GM23338 (cell line): Measurements from ENCODE around the gene ANKRD44. TPM values are rescaled to one million over a fixed set of nuclear protein-coding genes. Genes with fewer than 3 reads are reported as not detected.

ENCODE experiments used
- ATAC-seq: fragments of 200-7000 bp; cut with Tn5 transposase; 3 replicates; pipeline ENCODE4 v1.9.1; 2020
- DNase-seq: peaks from one replicate; pipeline ENCODE4 v3.0.0-alpha.2; 2015; ENCODE audit warnings: low spot score
- H2AFZ ChIP-seq: fragments of 200-600 bp; sonication (generic); 2 replicates; pipeline ENCODE4 v1.8.0; 2016; ENCODE audit warnings: antibody characterized with exemption, mild to moderate bottlenecking, moderate library complexity
- H3F3A ChIP-seq: fragments of 200-600 bp; sonication (generic); replicated peaks from 2 replicates; pipeline ENCODE4 v1.8.0; 2017; ENCODE audit warnings: antibody characterized with exemption, mixed run types, low read depth
- H3K27ac ChIP-seq: fragments of 200-600 bp; sonication (generic); 2 replicates; pipeline ENCODE4 v1.6.1; 2016; ENCODE audit warnings: low read depth
- H3K27me3 ChIP-seq: fragments of 200-600 bp; sonication (generic); 2 replicates; pipeline ENCODE4 v1.8.0; 2016; ENCODE audit warnings: mild to moderate bottlenecking, mixed run types, moderate library complexity; ENCODE audit not compliant: insufficient read depth
- H3K36me3 ChIP-seq: fragments of 200-600 bp; sonication (generic); 2 replicates; pipeline ENCODE4 v1.8.0; 2016; ENCODE audit warnings: mild to moderate bottlenecking; ENCODE audit not compliant: insufficient read depth
- H3K4me1 ChIP-seq: fragments of 200-600 bp; sonication (generic); 2 replicates; pipeline ENCODE4 v1.8.0; 2016; ENCODE audit warnings: mild to moderate bottlenecking, moderate library complexity; ENCODE audit not compliant: insufficient read depth
- H3K4me2 ChIP-seq: fragments of 200-600 bp; sonication (generic); 2 replicates; pipeline ENCODE4 v1.7.1; 2017; ENCODE audit warnings: mixed run types
- H3K4me3 ChIP-seq: fragments of 200-600 bp; sonication (generic); 2 replicates; pipeline ENCODE4 v1.6.1; 2016; ENCODE audit warnings: mixed run types
- H3K79me2 ChIP-seq: fragments of 200-600 bp; sonication (generic); replicated peaks from 2 replicates; pipeline ENCODE4 v1.8.0; 2017; ENCODE audit warnings: mild to moderate bottlenecking; ENCODE audit not compliant: insufficient read depth
- H3K9me2 ChIP-seq: fragments of 200-600 bp; sonication (generic); 2 replicates; pipeline ENCODE4 v1.8.0; 2017; ENCODE audit not compliant: insufficient read depth
- H4K20me1 ChIP-seq: fragments of 200-600 bp; sonication (generic); replicated peaks from 2 replicates; pipeline ENCODE4 v1.8.0; 2017; ENCODE audit warnings: mild to moderate bottlenecking; ENCODE audit not compliant: insufficient read depth
- H3K27ac Mint-ChIP-seq: 2 replicates; pipeline ENCODE4 v1.8.0; 2020; ENCODE audit warnings: inconsistent platforms, mild to moderate bottlenecking, moderate library complexity, mixed read lengths
- H3K27me3 Mint-ChIP-seq: 3 replicates; pipeline ENCODE4 v1.8.0; 2022; ENCODE audit warnings: low read depth, mild to moderate bottlenecking, moderate library complexity, mixed read lengths, inconsistent platforms; ENCODE audit not compliant: insufficient read depth, poor library complexity
- H3K36me3 Mint-ChIP-seq: 3 replicates; pipeline ENCODE4 v1.8.0; 2021; ENCODE audit warnings: low read depth, mild to moderate bottlenecking, inconsistent platforms, moderate library complexity, mixed read lengths
- H3K4me1 Mint-ChIP-seq: 3 replicates; pipeline ENCODE4 v1.8.0; 2020; ENCODE audit warnings: mild to moderate bottlenecking, inconsistent platforms, mixed read lengths
- H3K4me3 Mint-ChIP-seq: 3 replicates; pipeline ENCODE4 v1.8.0; 2021; ENCODE audit warnings: moderate library complexity, mild to moderate bottlenecking, inconsistent platforms, mixed read lengths
- H3K9me3 Mint-ChIP-seq: 3 replicates; pipeline ENCODE4 v1.8.0; 2020; ENCODE audit warnings: moderate library complexity, mild to moderate bottlenecking, inconsistent platforms, mixed read lengths
- CTCF ChIP-seq, 2 experiments: fragments of 200-600 bp in 1 of 2; sonication (generic) in 1 of 2; conservative IDR thresholded peaks; 2 replicates each; pipeline versions ENCODE4 v1.5.1 to v1.6.1; 2016 to 2017; ENCODE audit warnings: antibody characterized with exemption in 2 of 2, low read depth in 2 of 2, mild to moderate bottlenecking in 2 of 2, moderate library complexity in 1 of 2
- EZH2 ChIP-seq: fragments of 200-600 bp; sonication (generic); IDR thresholded peaks from one replicate; pipeline ENCODE4 v1.8.0; 2017; ENCODE audit warnings: antibody characterized with exemption, mild to moderate bottlenecking, low read depth; ENCODE audit not compliant: unreplicated experiment
- EZH2phosphoT487 ChIP-seq: fragments of 200-600 bp; sonication (generic); IDR thresholded peaks from one replicate; pipeline ENCODE4 v1.8.1; 2018; ENCODE audit warnings: antibody characterized with exemption; ENCODE audit not compliant: unreplicated experiment
- JUNB ChIP-seq: IDR thresholded peaks from one replicate; pipeline ENCODE4 v1.6.1; 2016; ENCODE audit warnings: antibody characterized with exemption; ENCODE audit not compliant: unreplicated experiment
- NANOG ChIP-seq: IDR thresholded peaks from 2 replicates; pipeline ENCODE4 v1.6.1; 2016; ENCODE audit warnings: antibody characterized with exemption, borderline replicate concordance
- POLR2AphosphoS5 ChIP-seq: IDR thresholded peaks from 2 replicates; pipeline ENCODE4 v1.6.1; 2016; ENCODE audit warnings: antibody characterized with exemption, low read depth
- STAT1 ChIP-seq: IDR thresholded peaks from one replicate; pipeline ENCODE4 v1.6.1; 2016; ENCODE audit warnings: antibody characterized with exemption; ENCODE audit not compliant: unreplicated experiment
- ZNF114 ChIP-seq: fragments of 250-450 bp; sonication (Bioruptor Pico); IDR thresholded peaks from 2 replicates; pipeline ENCODE4 v1.5.0; 2020; ENCODE audit warnings: mild to moderate bottlenecking, moderate library complexity
- ZNF331 ChIP-seq: fragments of 250-450 bp; sonication (Bioruptor Pico); IDR thresholded peaks from 2 replicates; pipeline ENCODE4 v1.5.0; 2020; ENCODE audit warnings: low read depth, mild to moderate bottlenecking, moderate library complexity
- polyA plus RNA-seq: library from polyadenylated mRNA; unstranded; fragments of >200 nt; fragmentation: Nextera tagmentation; extraction: Ambion mirVana; gene quantifications from 2 replicates; pipeline ENCODE4 v1.2.1, GENCODE V29; 2016
- total RNA-seq: library from RNA; depleted of rRNA; stranded (reverse); fragments of >200 nt; shearing (Covaris generic); gene quantifications from 2 replicates; pipeline ENCODE4 v1.2.3, GENCODE V29; 2014
- TF ChIP-seq, protein P1 (sequence below): IDR thresholded peaks from 2 replicates; pipeline ENCODE4 v1.6.1; 2016; ENCODE audit warnings: antibody characterized with exemption
- TF ChIP-seq, protein P2 (sequence below): fragments of 250-450 bp; sonication (Bioruptor Pico); IDR thresholded peaks from 2 replicates; pipeline ENCODE4 v1.5.0; 2020; ENCODE audit warnings: mild to moderate bottlenecking, moderate library complexity

Gene ANKRD44
- total and polyA plus RNA-seq, 2 experiments from 2014 or later = 0.44 to 0.56 TPM

DNA sequence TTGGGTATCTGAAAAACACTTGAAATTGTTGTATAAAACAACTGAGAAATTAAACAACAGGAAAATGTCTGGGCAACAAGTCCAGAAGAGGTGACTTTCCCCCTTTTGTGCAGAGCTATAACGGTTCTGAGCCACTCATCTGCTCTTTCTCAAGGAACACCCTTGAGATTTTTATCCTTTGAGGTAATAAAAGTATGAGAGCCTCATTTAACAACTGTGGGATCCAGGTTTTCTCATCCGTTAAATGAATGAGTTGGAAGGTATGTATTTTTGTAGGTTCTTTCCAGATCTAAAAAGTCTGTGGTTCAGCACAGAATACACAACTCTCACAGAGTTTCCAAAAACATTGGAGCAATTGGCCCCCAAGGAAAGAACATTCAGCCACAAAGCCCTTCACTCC is 93.0 kb downstream of the ANKRD44 start:
- H4K20me1 ChIP-seq = no peaks in the 10 kb centered on the region
- ATAC-seq = no peak
- no peak for DNase-seq
- no peaks in the 10 kb centered on the region for H3K36me3 ChIP-seq
- H3K9me2 ChIP-seq = no peaks in the 10 kb centered on the region
- H2AFZ ChIP-seq = no peak overlapping the region
- H3K27ac ChIP-seq = no peak overlapping the region
- Mint-ChIP-seq H3K4me3 (no peak overlapping the region), H3K9me3 (no peaks in the 10 kb centered on the region), H3K4me1 (no peaks in the 10 kb centered on the region), H3K36me3 (no peaks in the 10 kb centered on the region), H3K27ac (no peak overlapping the region), H3K27me3 (no peaks in the 10 kb centered on the region)
- no peak overlapping the region for H3K4me2 ChIP-seq
- H3F3A ChIP-seq = no peaks in the 10 kb centered on the region
- H3K4me1 ChIP-seq = no peaks in the 10 kb centered on the region
- H3K79me2 ChIP-seq = no peaks in the 10 kb centered on the region
- H3K27me3 ChIP-seq = no peaks in the 10 kb centered on the region
- no peak overlapping the region for H3K4me3 ChIP-seq
- TF ChIP-seq POLR2AphosphoS5 = no peak

- H3K4me2 ChIP-seq = no peak overlapping the region
- Mint-ChIP-seq H3K36me3 (no peaks in the 10 kb centered on the region), H3K4me3 (no peak overlapping the region), H3K9me3 (no peaks in the 10 kb centered on the region), H3K4me1 (no peaks in the 10 kb centered on the region), H3K27me3 (no peaks in the 10 kb centered on the region), H3K27ac (no peak overlapping the region)
- no peak overlapping the region for H3K4me3 ChIP-seq
- no peak for ATAC-seq
- H3K27me3 ChIP-seq = no peaks in the 10 kb centered on the region
- no peaks in the 10 kb centered on the region for H3K79me2 ChIP-seq
- no peak for DNase-seq
- H3F3A ChIP-seq = no peaks in the 10 kb centered on the region
- no peaks in the 10 kb centered on the region for H3K4me1 ChIP-seq
- H3K36me3 ChIP-seq = no peaks in the 10 kb centered on the region
- no peaks in the 10 kb centered on the region for H4K20me1 ChIP-seq
- no peak overlapping the region for H3K27ac ChIP-seq
- H2AFZ ChIP-seq = no peak overlapping the region
- H3K9me2 ChIP-seq = no peaks in the 10 kb centered on the region
- TF ChIP-seq POLR2AphosphoS5 = no peak
- no peak for TF ChIP-seq ZNF331 (CRISPR knock-in tag)
- TF ChIP-seq ZNF114 = no peak
- no peak for TF ChIP-seq EZH2
- TF ChIP-seq, protein P1, sequence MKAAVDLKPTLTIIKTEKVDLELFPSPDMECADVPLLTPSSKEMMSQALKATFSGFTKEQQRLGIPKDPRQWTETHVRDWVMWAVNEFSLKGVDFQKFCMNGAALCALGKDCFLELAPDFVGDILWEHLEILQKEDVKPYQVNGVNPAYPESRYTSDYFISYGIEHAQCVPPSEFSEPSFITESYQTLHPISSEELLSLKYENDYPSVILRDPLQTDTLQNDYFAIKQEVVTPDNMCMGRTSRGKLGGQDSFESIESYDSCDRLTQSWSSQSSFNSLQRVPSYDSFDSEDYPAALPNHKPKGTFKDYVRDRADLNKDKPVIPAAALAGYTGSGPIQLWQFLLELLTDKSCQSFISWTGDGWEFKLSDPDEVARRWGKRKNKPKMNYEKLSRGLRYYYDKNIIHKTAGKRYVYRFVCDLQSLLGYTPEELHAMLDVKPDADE = no peak
- TF ChIP-seq EZH2phosphoT487 = no peak
- TF ChIP-seq NANOG = no peak
- TF ChIP-seq JUNB = no peak
- TF ChIP-seq, protein P2, sequence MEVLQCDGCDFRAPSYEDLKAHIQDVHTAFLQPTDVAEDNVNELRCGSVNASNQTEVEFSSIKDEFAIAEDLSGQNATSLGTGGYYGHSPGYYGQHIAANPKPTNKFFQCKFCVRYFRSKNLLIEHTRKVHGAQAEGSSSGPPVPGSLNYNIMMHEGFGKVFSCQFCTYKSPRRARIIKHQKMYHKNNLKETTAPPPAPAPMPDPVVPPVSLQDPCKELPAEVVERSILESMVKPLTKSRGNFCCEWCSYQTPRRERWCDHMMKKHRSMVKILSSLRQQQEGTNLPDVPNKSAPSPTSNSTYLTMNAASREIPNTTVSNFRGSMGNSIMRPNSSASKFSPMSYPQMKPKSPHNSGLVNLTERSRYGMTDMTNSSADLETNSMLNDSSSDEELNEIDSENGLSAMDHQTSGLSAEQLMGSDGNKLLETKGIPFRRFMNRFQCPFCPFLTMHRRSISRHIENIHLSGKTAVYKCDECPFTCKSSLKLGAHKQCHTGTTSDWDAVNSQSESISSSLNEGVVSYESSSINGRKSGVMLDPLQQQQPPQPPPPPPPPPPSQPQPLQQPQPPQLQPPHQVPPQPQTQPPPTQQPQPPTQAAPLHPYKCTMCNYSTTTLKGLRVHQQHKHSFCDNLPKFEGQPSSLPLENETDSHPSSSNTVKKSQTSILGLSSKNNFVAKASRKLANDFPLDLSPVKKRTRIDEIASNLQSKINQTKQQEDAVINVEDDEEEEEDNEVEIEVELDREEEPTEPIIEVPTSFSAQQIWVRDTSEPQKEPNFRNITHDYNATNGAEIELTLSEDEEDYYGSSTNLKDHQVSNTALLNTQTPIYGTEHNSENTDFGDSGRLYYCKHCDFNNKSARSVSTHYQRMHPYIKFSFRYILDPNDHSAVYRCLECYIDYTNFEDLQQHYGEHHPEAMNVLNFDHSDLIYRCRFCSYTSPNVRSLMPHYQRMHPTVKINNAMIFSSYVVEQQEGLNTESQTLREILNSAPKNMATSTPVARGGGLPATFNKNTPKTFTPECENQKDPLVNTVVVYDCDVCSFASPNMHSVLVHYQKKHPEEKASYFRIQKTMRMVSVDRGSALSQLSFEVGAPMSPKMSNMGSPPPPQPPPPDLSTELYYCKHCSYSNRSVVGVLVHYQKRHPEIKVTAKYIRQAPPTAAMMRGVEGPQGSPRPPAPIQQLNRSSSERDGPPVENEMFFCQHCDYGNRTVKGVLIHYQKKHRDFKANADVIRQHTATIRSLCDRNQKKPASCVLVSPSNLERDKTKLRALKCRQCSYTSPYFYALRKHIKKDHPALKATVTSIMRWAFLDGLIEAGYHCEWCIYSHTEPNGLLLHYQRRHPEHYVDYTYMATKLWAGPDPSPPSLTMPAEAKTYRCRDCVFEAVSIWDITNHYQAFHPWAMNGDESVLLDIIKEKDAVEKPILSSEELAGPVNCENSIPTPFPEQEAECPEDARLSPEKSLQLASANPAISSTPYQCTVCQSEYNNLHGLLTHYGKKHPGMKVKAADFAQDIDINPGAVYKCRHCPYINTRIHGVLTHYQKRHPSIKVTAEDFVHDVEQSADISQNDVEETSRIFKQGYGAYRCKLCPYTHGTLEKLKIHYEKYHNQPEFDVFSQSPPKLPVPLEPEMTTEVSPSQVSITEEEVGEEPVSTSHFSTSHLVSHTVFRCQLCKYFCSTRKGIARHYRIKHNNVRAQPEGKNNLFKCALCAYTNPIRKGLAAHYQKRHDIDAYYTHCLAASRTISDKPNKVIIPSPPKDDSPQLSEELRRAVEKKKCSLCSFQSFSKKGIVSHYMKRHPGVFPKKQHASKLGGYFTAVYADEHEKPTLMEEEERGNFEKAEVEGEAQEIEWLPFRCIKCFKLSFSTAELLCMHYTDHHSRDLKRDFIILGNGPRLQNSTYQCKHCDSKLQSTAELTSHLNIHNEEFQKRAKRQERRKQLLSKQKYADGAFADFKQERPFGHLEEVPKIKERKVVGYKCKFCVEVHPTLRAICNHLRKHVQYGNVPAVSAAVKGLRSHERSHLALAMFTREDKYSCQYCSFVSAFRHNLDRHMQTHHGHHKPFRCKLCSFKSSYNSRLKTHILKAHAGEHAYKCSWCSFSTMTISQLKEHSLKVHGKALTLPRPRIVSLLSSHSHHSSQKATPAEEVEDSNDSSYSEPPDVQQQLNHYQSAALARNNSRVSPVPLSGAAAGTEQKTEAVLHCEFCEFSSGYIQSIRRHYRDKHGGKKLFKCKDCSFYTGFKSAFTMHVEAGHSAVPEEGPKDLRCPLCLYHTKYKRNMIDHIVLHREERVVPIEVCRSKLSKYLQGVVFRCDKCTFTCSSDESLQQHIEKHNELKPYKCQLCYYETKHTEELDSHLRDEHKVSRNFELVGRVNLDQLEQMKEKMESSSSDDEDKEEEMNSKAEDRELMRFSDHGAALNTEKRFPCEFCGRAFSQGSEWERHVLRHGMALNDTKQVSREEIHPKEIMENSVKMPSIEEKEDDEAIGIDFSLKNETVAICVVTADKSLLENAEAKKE (CRISPR knock-in tag) = no peak
- TF ChIP-seq CTCF (conservative IDR thresholded peaks at IDR 0.05; ENCODE audit: low read depth in 2 of 2) = no peak
- TF ChIP-seq STAT1 = no peak
Observed at GRCh38 chr2:197216361-197216979, 94.1 kb downstream of the ANKRD44 start.
